T-helper 9 cell (primary cell): ENCODE measurements around the gene TRPT1.

Source experiments
- DNase-seq: peaks from one replicate; pipeline ENCODE4 v3.0.0-alpha.2; 2020

Gene TRPT1

DNA sequence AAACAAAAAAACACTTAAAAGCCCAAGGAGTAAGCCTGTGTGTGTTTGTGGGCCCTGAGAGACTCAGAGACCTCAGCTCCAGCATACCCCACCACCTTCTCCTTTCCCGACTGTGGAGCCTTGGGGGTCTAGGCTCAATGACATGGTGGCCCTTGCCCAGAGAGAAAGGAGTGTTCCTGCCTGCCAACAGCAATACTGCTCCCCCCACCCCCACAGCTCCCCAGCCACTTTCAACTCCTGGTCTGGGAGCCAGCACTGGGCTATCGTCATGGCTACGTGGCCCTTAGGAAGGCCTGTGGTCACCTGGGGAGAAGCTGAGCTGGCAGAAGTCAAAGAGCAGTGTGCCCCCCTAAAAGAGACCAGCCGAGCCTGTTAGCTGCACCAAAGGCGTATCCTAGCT is 18.1 kb upstream of the TRPT1 start:
- DNase-seq, result no peak

- no peak for DNase-seq
These were observed 17.4 kb upstream of the TRPT1 start for GRCh38 chr11:64243236-64243854.

- peak; percentile 99 for DNase-seq
These were observed 15.7 kb upstream of the TRPT1 start for GRCh38 chr11:64241491-64242374.

GRCh38 chr11:64241241-64241490 is 15.2 kb upstream of the TRPT1 start:
- DNase-seq, result no peak

DNA sequence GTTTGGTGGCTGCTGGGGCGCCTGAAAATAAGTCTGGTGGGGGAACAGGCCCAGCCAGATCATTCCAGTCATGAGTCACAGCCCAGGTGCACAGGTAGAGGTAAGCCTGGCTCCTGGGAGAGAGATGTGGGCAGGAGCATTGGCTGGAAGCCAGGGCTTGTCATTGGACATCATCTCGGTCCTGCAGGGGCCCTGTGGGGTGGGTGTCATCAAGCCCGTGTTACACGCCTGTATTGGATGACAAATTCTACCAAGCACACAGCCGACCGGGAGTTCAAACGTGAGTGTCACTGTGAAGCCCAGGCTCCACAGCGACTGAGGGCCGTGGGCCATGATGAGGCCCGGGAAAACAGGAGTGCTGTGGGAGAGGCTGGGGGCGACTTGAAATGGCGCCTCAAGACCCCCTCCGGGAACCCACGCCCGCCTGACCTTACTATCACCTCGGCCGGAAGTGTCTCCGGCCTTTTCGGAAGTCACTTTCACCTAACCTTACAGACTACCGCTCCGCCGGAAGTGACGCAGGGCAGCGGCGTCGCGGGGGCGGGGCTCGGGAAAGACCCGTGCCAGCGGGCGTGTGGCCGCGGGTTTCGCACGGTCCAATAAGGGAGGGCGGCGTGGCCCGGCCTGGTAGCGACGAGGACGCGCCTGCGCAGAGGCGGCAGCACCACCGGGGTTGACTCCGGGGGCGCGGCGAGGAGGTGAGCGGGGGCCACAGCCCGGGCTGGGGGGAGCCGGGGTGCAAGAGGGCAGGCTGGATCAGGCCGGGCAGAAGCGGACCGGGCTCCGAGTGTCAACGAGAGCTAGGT is 14.7 kb upstream of the TRPT1 start, which contains the start of gene FKBP2:
Gene FKBP2, plus strand, starts transcription at position 661 of the 806 bp plus-strand sequence. CDS start 1,293 bp downstream, outside the sequence.
- peak; percentile 96 for DNase-seq

GRCh38 chr11:64239662-64240434 is 13.9 kb upstream of the TRPT1 start:
- DNase-seq, result no peak

DNA sequence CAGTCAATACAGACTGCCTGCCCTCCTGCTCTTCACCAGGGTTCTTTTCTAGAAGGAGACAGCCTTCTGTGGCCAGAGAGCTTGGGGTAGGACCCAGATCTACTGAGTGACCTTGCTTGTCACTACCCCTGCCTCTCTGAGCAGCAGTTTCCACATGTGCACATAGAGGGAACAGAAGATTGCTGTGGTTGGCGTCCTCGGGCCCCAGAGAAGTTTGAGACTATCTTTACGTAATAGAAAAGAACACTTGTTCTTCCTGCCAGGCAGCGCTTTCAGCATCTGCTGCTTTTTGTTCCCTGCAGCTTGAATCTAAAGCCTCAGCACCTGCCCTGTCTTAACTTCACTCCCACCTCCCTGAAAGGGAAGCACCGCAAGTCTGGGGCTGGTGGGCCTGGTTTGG is 13.0 kb upstream of the TRPT1 start:
- no peak for DNase-seq

- DNase-seq, result no peak
These were observed 12.1 kb upstream of the TRPT1 start for GRCh38 chr11:64238076-64238475.

DNA sequence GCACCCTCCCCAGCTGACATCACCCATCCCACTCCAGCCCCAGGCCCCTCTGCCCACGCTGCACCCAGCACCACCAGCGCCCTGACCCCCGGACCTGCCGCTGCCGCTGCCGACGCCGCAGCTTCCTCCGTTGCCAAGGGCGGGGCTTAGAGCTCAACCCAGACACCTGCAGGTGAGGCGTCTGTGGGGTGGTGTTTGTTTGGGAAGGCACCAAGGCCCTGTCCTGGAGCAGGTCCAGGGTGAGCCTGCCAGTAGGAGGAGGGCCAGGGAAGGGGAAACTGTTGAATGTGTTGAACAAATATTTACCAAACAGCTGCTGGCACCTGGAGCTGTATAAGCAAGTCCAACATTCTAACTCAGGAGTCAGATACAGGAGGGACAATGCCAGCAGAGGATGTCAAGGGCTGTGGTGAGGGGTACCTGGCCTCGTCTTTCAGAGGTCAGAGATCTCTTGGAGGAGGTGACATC is 11.5 kb upstream of the TRPT1 start:
- no peak for DNase-seq

- no peak for DNase-seq
These were observed 9.6 kb upstream of the TRPT1 start for GRCh38 chr11:64235437-64236161.

DNA sequence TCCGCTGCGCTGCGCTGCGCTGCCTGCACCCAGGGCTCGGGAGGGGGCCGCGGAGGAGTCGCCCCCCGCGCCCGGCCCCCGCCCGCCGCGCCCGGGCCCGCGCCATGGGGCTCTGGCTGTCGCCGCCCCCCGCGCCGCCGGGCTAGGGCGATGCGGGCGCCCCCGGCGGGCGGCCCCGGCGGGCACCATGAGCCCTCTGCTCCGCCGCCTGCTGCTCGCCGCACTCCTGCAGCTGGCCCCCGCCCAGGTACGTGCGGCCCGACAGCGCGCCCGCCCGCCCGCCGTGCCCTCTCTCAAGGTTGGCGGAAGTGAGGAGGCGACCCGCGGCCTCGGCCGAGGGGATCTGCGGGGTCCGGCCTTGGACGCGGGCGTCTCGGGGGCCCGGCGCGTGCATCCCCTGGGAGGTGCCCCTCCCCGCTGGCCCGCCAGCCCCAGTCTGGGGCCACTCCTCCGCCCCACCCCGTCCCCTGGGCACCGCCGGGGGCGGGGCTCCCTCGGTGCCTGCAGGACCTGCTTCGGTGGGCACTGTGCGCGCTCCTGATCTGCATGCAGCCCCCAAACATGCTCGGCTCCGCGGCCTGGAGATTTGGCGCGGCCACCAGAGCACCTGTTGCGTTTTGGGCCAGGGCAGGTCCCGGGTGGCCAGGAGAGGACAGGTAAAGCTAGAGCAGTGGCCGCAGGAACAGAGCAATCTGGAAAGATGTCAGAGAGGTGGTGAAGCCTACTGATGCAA is 8.8 kb upstream of the TRPT1 start:
- peak; percentile 46 for DNase-seq

DNA sequence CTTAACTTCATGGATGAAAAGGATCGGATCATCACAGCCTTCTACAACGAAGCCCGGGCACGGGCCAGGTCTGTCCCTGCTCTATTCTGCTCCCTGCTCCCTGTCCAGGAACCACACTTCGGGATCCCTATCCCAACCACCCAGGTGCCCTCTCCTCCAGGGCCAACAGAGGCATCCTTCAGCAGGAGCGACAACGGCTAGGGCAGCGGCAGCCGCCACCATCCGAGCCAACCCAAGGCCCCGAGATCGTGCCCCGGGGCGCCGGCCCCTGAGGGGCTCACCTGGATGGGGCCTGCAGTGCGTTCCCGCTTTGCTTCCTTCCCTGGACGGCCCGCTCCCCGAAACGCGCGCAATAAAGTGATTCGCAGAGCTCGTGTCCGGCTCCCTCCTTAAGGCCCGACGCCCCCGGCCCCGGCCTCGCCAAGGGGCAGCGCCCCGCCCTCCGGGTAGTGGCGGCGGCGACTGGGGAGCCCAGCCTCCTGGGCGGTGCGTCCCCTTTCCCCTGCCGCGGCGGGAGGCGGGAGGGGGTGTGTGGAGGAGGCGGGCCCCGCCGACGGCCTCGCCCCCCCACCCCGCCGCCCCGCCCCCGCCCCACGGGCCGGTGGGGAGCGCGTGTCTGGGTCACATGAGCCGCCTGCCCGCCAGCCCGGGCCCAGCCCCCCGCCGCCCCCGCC is 8.1 kb upstream of the TRPT1 start, which contains the start of gene VEGFB:
Gene VEGFB, plus strand, starts transcription at position 672 of the 674 bp plus-strand sequence. CDS start 250 bp downstream, outside the sequence.
- peak; percentile 73 for DNase-seq

DNA sequence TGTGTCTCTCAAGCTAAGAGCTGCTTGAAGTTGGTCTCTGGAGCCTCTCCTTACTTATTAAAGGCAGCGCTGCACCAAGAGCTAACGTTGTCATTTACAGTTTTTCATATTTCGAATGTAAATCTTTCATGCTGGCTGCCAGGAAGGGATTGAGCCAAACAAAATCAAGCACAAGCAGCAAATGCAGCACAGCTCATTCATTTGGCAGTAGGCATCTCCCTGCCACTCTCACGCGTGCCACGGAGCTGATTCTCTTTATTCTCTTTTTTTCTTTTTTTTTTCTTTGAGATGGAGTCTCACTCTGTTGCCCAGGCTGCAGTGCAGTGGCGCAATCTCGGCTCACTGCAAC is 7.0 kb upstream of the TRPT1 start:
- DNase-seq, result no peak

DNA sequence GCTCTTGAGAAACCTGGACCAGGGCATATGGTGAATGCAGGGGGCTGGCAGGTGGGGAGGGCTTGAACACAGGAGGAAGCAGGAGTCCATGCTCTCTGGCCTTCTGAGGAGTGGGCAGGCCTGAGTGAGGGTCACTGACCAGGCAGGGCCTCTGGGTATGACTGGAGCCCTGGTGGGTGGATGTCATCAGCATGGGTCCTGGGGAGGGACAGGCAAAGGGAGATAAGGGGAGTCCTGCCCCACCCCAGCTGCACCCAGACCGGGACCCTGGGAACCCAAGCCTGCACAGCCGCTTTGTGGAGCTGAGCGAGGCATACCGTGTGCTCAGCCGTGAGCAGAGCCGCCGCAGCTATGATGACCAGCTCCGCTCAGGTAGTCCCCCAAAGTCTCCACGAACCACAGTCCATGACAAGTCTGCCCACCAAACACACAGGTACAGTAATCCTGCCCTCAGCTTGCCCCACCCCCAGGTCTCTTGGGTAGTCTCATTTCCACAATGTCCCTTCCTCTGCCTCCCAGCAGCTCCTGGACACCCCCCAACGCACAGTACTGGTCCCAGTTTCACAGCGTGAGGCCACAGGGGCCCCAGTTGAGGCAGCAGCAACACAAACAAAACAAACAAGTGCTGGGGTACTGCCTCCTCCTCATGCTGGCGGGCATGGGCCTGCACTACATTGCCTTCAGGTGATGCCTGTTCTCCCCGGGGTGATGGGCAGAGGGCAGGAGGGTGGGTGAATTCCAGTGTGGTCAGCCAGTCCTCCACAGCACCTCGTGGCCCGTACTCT is 6.4 kb upstream of the TRPT1 start:
- DNase-seq, result no peak

GRCh38 chr11:64231546-64231945 is 5.6 kb upstream of the TRPT1 start:
- no peak for DNase-seq

GRCh38 chr11:64230985-64231365 is 5.0 kb upstream of the TRPT1 start:
- DNase-seq, result no peak

- DNase-seq, result peak; percentile 83
These were observed 4.4 kb upstream of the TRPT1 start, which contains the start of gene DNAJC4 for GRCh38 chr11:64230171-64230984. Gene DNAJC4 (plus strand): TSS chr11:64230548. CDS start chr11:64230855, 307 bp downstream.

GRCh38 chr11:64229744-64230170 is 3.8 kb upstream of the TRPT1 start:
- no peak for DNase-seq
